ENCODE measurements around the gene SPART. TPM values are rescaled to one million over a fixed set of nuclear protein-coding genes. Genes with fewer than 3 reads are reported as not detected.
"Not testable (repeated sequence)": the region's sequence is repeated elsewhere in the genome, so short reads cannot be mapped to it uniquely, and the experiment has no call there.

The SPART gene
- total and polyA plus RNA-seq, 2 donors, result 35.8 TPM

DNA sequence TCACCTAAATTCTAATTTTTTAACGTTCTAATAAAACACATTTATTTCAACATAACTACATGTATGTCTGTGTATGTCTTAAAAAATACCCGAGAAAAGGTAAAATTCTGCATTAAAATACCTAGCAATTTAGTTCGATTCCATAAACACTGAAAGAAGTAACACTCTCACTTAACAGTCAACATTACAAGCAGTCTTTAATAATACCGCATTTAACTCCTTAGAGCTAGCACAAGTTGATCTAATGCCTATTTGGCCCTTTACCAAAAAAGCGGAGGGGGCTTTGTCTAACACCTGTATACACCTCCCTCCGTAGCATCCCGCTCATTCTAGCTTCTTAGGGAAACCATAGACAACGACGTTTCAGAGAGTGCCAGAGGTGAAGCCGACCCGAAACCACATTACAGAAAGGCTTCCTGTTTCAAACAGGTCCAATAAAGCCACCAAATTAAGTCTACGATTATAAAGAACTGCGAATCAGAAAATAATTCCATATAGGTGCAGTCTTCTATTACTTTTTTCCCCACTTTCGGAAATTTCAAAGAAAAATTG is 1.2 kb downstream of the SPART start:
- Histone ChIP-seq H3K4me3 (ENCODE audit: low read length in 2 of 2) (peak overlapping the region; percentile 78 to 79), H3K27me3 (ENCODE audit: control insufficient read depth in 2 of 2, insufficient read depth in 1 of 2, low read length in 1 of 2) (peaks cover 2 to 9% of the 10 kb centered on the region in 2 donors), H3K9me3 (ENCODE audit: control insufficient read depth in 2 of 2, insufficient read depth in 1 of 2, low read length in 1 of 2) (no peaks in the 10 kb centered on the region), H3K36me3 (ENCODE audit: control insufficient read depth in 2 of 2, insufficient read depth in 2 of 2, low read length in 1 of 2) (no peaks in the 10 kb centered on the region), H3K27ac (ENCODE audit: low read depth in 1 of 2, low read length in 1 of 2) (peak overlapping the region; percentile 86), H3K4me1 (ENCODE audit: control insufficient read depth in 2 of 2, insufficient read depth in 2 of 2, low read length in 2 of 2) (peaks cover 4 to 9% of the 10 kb centered on the region in 2 donors)
- peak in 5 of 9 donors; percentile 0 to 49 (median 17) for DNase-seq (ENCODE audit: low read depth in 6 of 9, low spot score in 9 of 9)
- 8% methylated on average over 14 of the region's 14 CpGs for WGBS

DNA sequence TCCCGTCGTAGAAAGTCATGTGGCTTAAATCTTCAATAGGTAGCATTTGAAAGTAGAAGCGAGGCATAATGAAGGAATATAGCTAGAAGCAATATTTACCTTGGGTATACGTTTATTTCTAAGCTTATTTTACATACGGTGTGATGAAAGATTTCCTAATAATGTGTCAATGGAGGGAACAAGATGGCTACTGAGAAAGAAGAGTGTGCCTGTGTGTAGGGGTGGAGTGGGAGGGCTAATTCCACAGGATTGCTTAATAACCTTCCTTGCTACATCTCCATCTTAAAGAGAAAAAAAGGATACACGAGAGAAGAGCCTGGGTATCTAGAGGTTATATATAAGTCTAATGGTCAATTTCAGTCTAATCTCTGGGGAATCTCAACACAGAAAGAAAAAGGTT is 2.0 kb downstream of the SPART start:
- no peak for DNase-seq (ENCODE audit: low read depth in 6 of 9, low spot score in 9 of 9)
- 94% methylated on average over 6 of the region's 6 CpGs for WGBS
- H3K27ac ChIP-seq (ENCODE audit: low read depth in 1 of 2, low read length in 1 of 2), result no peak overlapping the region
- H3K4me1 ChIP-seq (ENCODE audit: control insufficient read depth in 2 of 2, insufficient read depth in 2 of 2, low read length in 2 of 2), result peaks cover 4 to 9% of the 10 kb centered on the region in 2 donors
- peaks cover 2 to 9% of the 10 kb centered on the region in 2 donors for H3K27me3 ChIP-seq (ENCODE audit: control insufficient read depth in 2 of 2, insufficient read depth in 1 of 2, low read length in 1 of 2)
- H3K9me3 ChIP-seq (ENCODE audit: control insufficient read depth in 2 of 2, insufficient read depth in 1 of 2, low read length in 1 of 2), result no peaks in the 10 kb centered on the region
- H3K36me3 ChIP-seq (ENCODE audit: control insufficient read depth in 2 of 2, insufficient read depth in 2 of 2, low read length in 1 of 2), result no peaks in the 10 kb centered on the region
- H3K4me3 ChIP-seq (ENCODE audit: low read length in 2 of 2), result no peak overlapping the region

DNA sequence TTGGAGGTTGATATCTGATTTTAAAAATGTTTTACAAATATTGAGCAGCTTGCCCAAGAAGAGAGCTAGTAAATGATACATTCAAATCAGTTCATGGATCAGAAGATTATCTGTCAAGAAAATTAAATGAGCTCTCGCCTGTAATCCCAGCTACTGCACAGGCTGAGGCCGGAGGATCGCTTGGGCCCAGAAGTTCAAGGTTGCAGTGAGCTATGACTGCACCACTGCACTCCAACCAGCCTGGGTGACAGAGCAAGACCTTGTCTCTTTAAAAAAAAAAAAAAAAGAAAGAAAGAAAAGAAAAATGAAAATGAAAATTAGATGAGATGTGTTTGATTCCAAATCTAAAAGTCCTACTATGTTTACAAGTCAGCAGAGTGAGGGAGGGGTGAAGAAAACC is 2.4 kb downstream of the SPART start:
- H3K9me3 ChIP-seq (ENCODE audit: control insufficient read depth in 2 of 2, insufficient read depth in 1 of 2, low read length in 1 of 2), result no peaks in the 10 kb centered on the region
- whole genome bisulfite sequencing, result 98% methylated on average over 3 of the region's 3 CpGs
- H3K4me1 ChIP-seq (ENCODE audit: control insufficient read depth in 2 of 2, insufficient read depth in 2 of 2, low read length in 2 of 2), result peaks cover 4 to 9% of the 10 kb centered on the region in 2 donors
- H3K4me3 ChIP-seq (ENCODE audit: low read length in 2 of 2), result no peak overlapping the region
- DNase-seq (ENCODE audit: low read depth in 6 of 9, low spot score in 9 of 9), result no peak
- H3K27ac ChIP-seq (ENCODE audit: low read depth in 1 of 2, low read length in 1 of 2), result no peak overlapping the region
- H3K27me3 ChIP-seq (ENCODE audit: control insufficient read depth in 2 of 2, insufficient read depth in 1 of 2, low read length in 1 of 2), result peaks cover 2 to 9% of the 10 kb centered on the region in 2 donors
- H3K36me3 ChIP-seq (ENCODE audit: control insufficient read depth in 2 of 2, insufficient read depth in 2 of 2, low read length in 1 of 2), result no peaks in the 10 kb centered on the region

DNA sequence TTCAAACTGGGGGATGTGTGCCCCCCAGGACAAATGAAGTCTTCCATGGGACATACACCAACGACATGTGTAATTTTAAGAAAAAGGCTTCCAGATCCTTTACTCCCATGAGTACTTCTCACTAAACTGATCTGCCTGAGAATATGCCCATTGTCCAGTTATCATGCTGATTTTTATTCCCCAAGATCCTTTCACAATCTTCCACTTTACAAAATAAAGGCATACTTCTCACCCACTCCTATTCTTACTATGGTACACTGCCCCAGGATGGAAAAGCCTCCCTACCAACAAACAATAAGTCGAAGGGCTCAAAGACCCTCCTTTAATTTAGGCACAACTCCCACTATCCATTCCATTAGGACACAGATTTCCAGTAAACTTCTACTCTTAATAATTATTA is 3.5 kb downstream of the SPART start:
- H3K27me3 ChIP-seq (ENCODE audit: control insufficient read depth in 2 of 2, insufficient read depth in 1 of 2, low read length in 1 of 2), result peaks cover 2 to 9% of the 10 kb centered on the region in 2 donors
- H3K4me3 ChIP-seq (ENCODE audit: low read length in 2 of 2), result no peak overlapping the region
- DNase-seq (ENCODE audit: low read depth in 6 of 9, low spot score in 9 of 9), result no peak
- peaks cover 4 to 9% of the 10 kb centered on the region in 2 donors for H3K4me1 ChIP-seq (ENCODE audit: control insufficient read depth in 2 of 2, insufficient read depth in 2 of 2, low read length in 2 of 2)
- WGBS, result 96% methylated on average over 2 of the region's 2 CpGs
- H3K36me3 ChIP-seq (ENCODE audit: control insufficient read depth in 2 of 2, insufficient read depth in 2 of 2, low read length in 1 of 2), result no peaks in the 10 kb centered on the region
- no peaks in the 10 kb centered on the region for H3K9me3 ChIP-seq (ENCODE audit: control insufficient read depth in 2 of 2, insufficient read depth in 1 of 2, low read length in 1 of 2)
- H3K27ac ChIP-seq (ENCODE audit: low read depth in 1 of 2, low read length in 1 of 2), result no peak overlapping the region

DNA sequence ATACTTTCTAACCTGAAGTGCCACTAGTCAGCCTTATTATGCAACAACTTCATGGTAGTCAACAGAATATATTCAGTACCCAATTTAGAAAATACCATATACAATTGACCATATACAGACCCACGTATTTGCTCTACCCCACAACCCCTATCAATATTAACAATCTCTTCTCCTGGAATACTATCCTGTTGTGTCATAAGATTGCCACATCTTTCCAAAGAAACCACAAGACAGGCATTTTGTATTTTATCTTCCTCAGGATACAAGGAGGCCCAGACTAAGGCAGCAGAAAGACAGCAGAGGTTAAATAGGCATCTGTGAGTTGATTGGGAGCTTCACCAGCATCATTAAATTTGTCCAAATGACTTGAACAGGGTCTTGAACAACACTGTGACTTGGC is 4.5 kb downstream of the SPART start:
- Histone ChIP-seq H3K27ac (ENCODE audit: low read depth in 1 of 2, low read length in 1 of 2) (no peak overlapping the region), H3K9me3 (ENCODE audit: control insufficient read depth in 2 of 2, insufficient read depth in 1 of 2, low read length in 1 of 2) (no peaks in the 10 kb centered on the region), H3K4me3 (ENCODE audit: low read length in 2 of 2) (no peak overlapping the region), H3K27me3 (ENCODE audit: control insufficient read depth in 2 of 2, insufficient read depth in 1 of 2, low read length in 1 of 2) (peaks cover 2 to 9% of the 10 kb centered on the region in 2 donors), H3K36me3 (ENCODE audit: control insufficient read depth in 2 of 2, insufficient read depth in 2 of 2, low read length in 1 of 2) (no peaks in the 10 kb centered on the region), H3K4me1 (ENCODE audit: control insufficient read depth in 2 of 2, insufficient read depth in 2 of 2, low read length in 2 of 2) (peaks cover 4 to 7% of the 10 kb centered on the region in 2 donors)
- no peak for DNase-seq (ENCODE audit: low read depth in 6 of 9, low spot score in 9 of 9)
- WGBS, result 96% methylated on average over 1 of the region's 1 CpG

DNA sequence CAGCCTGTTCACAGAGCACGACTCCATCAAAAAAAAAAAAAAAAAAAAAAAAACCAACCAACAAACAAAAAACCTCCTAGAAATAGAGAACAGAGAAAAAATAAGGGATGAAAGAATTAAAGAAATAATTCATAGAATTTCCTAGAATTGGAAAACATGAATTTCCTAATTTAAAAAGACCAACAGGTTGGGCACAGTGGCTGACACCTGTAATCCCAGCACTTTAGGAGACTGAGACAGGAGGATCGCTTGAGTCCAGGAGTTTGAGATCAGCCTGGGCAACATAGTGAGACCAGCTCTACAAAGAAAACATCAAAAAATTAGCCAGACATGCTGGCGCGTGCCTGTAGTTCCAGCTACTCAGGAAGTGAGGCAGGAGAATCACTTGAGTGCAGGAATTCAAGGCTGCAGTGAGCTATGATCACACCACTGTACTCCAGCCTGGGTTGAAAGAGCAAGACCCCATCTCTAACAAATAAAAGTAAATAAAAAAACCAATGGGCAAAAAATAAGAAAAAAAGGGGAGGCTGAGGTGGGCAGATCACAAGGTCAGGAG is 6.5 kb downstream of the SPART start:
- H3K4me3 ChIP-seq (ENCODE audit: low read length in 2 of 2), result no peak overlapping the region
- no peaks in the 10 kb centered on the region for H3K9me3 ChIP-seq (ENCODE audit: control insufficient read depth in 2 of 2, insufficient read depth in 1 of 2, low read length in 1 of 2)
- WGBS, result 98% methylated on average over 4 of the region's 4 CpGs
- H3K27ac ChIP-seq (ENCODE audit: low read depth in 1 of 2, low read length in 1 of 2), result no peak overlapping the region
- no peak for DNase-seq (ENCODE audit: low read depth in 6 of 9, low spot score in 9 of 9)
- H3K4me1 ChIP-seq (ENCODE audit: control insufficient read depth in 2 of 2, insufficient read depth in 2 of 2, low read length in 2 of 2), result no peaks in the 10 kb centered on the region
- no peaks in the 10 kb centered on the region for H3K36me3 ChIP-seq (ENCODE audit: control insufficient read depth in 2 of 2, insufficient read depth in 2 of 2, low read length in 1 of 2)
- no peaks in the 10 kb centered on the region for H3K27me3 ChIP-seq (ENCODE audit: control insufficient read depth in 2 of 2, insufficient read depth in 1 of 2, low read length in 1 of 2)

DNA sequence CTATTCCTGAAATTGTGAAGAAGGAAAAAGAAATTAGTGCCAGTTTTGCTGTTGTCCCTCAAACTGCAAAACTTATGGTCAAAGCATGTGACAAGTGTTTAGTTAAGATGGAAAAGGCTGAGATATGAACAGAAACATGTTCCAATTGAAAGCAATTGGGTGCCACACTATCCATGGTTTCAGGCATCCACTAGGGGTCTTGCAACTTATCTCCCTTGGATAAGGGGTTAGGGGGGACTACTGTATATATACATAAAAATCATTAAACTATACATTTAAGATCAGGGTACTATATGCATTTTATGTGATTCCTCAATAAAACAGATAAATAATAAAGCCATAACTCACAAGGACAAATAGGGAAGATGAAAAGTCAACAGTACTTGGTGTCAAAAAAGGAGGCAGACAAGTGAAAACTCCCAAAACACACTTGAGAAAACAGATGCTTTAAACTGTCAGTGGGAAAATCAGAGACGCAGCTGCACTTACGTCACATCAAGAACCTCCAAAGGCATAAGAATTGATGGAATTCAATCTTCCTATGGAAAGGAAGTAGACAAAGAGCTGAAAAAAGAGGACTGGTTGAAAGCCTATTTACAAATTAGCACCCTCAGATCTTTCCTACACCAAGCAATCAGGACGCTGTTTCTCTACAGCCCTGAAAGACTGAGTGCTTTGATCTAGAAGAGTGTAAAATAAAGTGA is 8.1 kb downstream of the SPART start:
- Histone ChIP-seq H3K27me3 (ENCODE audit: control insufficient read depth in 2 of 2, insufficient read depth in 1 of 2, low read length in 1 of 2) (no peaks in the 10 kb centered on the region), H3K4me3 (ENCODE audit: low read length in 2 of 2) (no peak overlapping the region), H3K9me3 (ENCODE audit: control insufficient read depth in 2 of 2, insufficient read depth in 1 of 2, low read length in 1 of 2) (no peaks in the 10 kb centered on the region), H3K27ac (ENCODE audit: low read depth in 1 of 2, low read length in 1 of 2) (no peak overlapping the region), H3K4me1 (ENCODE audit: control insufficient read depth in 2 of 2, insufficient read depth in 2 of 2, low read length in 2 of 2) (no peaks in the 10 kb centered on the region), H3K36me3 (ENCODE audit: control insufficient read depth in 2 of 2, insufficient read depth in 2 of 2, low read length in 1 of 2) (no peaks in the 10 kb centered on the region)
- WGBS, result 94% methylated on average over 3 of the region's 3 CpGs
- no peak for DNase-seq (ENCODE audit: low read depth in 6 of 9, low spot score in 9 of 9)

DNA sequence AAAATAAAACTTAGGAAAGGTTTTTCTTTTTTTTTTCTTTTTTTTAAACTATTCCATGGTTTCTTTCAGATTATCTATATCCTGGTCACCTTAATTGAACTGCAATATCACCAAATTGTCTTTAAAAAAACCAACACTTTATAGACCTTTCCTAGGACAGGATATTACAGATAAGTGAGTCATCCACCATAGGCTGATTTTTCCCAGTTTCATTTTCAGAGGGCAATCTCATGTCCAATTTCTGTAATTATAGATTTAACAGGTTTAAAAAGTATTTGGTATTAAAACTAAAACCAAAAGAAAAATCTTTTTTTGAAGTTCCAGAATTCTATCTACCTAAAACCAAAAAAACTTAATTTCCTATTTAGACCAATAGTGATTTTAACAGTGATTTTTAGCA is 13.2 kb downstream of the SPART start:
- Histone ChIP-seq H3K27me3 (ENCODE audit: control insufficient read depth in 2 of 2, insufficient read depth in 1 of 2, low read length in 1 of 2) (no peaks in the 10 kb centered on the region), H3K9me3 (ENCODE audit: control insufficient read depth in 2 of 2, insufficient read depth in 1 of 2, low read length in 1 of 2) (no peaks in the 10 kb centered on the region), H3K4me3 (ENCODE audit: low read length in 2 of 2) (no peak overlapping the region), H3K27ac (ENCODE audit: low read depth in 1 of 2, low read length in 1 of 2) (no peak overlapping the region), H3K4me1 (ENCODE audit: control insufficient read depth in 2 of 2, insufficient read depth in 2 of 2, low read length in 2 of 2) (no peaks in the 10 kb centered on the region), H3K36me3 (ENCODE audit: control insufficient read depth in 2 of 2, insufficient read depth in 2 of 2, low read length in 1 of 2) (peaks cover 0 to 7% of the 10 kb centered on the region in 2 donors)
- no peak for DNase-seq (ENCODE audit: low read depth in 6 of 9, low spot score in 9 of 9)

DNA sequence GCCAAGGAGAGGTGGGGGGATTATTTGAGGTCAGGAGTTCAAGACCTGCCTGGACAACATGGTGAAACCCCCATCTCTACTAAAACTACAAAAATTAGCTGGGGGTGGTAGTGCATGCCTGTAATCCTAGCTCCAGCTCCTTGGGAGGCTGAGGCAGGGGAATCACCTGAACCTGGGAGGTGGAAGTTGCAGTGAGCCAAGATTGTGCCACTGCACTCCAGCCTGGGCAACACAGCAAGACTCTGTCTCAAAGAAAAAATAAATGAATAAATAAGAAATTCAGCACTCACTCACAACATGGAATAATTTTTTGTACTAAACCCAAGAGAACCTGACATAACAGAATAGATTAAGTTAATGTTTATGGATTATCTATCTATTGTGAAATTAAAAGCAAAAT is 13.9 kb downstream of the SPART start:
- H3K36me3 ChIP-seq (ENCODE audit: control insufficient read depth in 2 of 2, insufficient read depth in 2 of 2, low read length in 1 of 2), result not testable (repeated sequence)

More for the DNA sequence above, 13.9 kb downstream of the SPART start:
- not testable (repeated sequence) for DNase-seq (ENCODE audit: low read depth in 6 of 9, low spot score in 9 of 9); H3K27ac ChIP-seq (ENCODE audit: low read depth in 1 of 2, low read length in 1 of 2); H3K9me3 ChIP-seq (ENCODE audit: control insufficient read depth in 2 of 2, insufficient read depth in 1 of 2, low read length in 1 of 2); H3K27me3 ChIP-seq (ENCODE audit: control insufficient read depth in 2 of 2, insufficient read depth in 1 of 2, low read length in 1 of 2); H3K4me1 ChIP-seq (ENCODE audit: control insufficient read depth in 2 of 2, insufficient read depth in 2 of 2, low read length in 2 of 2); H3K4me3 ChIP-seq (ENCODE audit: low read length in 2 of 2)

Measured in thymus (tissue), 11 donors.